NCI-H1417 treated with DMSO at 0.1 percent for 48 hours (cell line): ENCODE measurements around the gene DMPK.
"Not testable (repeated sequence)": the region's sequence is repeated elsewhere in the genome, so short reads cannot be mapped to it uniquely, and the experiment has no call there.

ENCODE experiments used
- DNase-seq: peaks from one replicate; lab custom pipeline; 2025; lab: John Stamatoyannopoulos, UW

Gene DMPK

DNA sequence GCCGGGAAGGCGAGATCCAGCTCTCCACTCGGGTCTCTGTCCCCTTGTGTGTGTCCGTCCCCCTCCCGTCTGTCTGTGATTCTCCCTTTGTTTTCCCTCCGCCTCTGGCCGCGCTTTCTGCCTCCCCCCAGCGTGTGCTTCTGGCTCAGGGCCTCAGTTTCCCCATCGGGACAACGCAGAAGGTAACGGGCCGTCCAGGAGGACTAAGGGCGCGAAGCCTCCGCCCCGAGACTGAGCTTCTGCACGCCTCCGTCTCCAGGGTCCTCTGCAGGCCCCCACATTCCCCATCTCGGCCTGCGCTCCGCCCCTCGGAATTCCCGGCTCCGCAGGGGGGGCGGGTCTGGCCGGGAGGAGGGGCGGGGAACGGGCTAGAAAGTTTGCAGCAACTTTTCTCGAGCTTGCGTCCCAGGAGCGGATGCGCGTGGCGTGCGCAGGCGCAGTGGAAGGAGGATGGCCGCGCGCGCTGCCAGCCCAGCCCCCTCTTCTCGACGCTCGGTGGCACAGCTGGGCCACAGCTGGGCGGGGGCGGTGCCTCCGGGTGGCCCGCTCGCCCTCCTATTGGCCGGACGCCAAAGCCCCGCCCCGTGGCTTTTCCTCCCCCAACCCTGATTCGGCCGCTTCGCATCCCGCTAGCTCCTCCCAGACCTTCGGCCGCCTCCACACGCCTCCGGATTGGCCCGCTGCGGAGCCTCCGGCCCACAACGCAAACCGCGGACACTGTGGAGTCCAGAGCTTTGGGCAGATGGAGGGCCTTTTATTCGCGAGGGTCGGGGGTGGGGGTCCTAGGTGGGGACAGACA, 13.1 kb downstream of the DMPK start, which contains the start of gene SIX5:
TSS of gene SIX5 (minus strand) at position 269 of the 799 bp plus-strand sequence. CDS start 408 bp downstream, outside the sequence.
- peak; percentile 69 for DNase-seq

GRCh38 chr19:45768655-45768983, 13.7 kb downstream of the DMPK start:
- no peak for DNase-seq

DNA sequence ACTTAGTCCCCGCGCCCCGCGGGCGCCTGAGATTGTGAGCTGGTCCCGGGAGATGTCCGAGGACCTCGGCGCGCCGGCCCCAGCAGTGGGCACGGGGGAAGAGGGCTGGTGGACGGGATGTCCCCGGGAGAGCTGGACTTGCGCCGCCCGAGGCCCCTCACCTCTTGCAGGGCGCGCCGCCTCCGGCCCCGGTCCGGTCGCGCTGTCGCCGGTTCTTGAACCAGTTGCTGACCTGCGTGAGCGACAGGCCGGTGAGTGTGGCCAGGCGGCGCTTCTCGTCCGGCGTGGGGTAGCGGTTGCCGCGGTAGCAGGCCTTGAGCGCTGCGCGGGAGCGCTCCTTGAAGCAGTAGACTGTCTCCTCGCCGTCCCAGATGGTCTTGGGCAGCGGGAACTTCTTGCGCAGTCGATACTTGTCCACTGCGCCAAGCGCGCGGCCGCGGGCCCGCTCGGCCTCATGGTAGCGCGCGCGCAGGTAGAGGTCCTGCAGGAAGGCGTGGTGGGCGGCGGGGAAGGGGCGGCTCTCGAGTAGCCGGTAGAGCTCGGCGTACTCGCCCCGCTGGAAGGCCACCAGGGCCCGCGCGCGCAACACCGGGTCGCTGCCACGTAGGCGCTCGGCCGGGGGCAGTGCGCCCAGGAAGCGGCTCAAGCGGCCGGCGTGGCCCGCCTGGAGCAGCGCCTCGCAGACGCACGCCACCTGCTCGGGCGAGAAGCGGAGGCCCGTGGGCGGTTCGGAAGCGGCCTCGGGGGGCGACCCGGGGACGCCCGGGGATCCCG, 14.2 kb downstream of the DMPK start:
- DNase-seq: no peak

DNA sequence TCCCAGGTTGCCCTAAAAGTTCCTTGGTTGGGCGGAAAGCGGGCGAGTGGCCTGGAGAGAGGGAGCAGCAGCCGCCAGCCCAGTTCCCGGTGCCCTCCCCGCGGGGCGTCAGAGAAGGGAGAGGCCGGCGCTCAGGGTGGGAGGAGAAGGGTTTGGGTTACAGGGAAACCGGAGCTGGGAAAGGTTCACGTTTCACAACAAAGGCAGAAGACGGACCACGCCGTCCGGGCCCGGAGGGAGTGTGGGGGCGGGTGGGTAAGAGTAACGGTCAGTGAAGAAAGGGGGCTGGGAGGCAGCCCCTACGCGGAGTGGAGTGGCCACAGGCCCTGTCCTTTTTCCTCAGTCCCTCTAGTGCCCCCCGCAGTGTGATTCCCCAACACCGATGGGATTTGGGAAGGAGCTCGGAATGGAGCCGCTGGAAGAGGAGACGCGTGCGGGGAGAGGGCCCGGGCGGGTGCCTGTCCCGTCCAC, 14.8 kb downstream of the DMPK start:
- DNase-seq: no peak

GRCh38 chr19:45766869-45767346, 15.4 kb downstream of the DMPK start:
- no peak for DNase-seq

GRCh38 chr19:45766296-45766868, 15.9 kb downstream of the DMPK start:
- no peak for DNase-seq

DNA sequence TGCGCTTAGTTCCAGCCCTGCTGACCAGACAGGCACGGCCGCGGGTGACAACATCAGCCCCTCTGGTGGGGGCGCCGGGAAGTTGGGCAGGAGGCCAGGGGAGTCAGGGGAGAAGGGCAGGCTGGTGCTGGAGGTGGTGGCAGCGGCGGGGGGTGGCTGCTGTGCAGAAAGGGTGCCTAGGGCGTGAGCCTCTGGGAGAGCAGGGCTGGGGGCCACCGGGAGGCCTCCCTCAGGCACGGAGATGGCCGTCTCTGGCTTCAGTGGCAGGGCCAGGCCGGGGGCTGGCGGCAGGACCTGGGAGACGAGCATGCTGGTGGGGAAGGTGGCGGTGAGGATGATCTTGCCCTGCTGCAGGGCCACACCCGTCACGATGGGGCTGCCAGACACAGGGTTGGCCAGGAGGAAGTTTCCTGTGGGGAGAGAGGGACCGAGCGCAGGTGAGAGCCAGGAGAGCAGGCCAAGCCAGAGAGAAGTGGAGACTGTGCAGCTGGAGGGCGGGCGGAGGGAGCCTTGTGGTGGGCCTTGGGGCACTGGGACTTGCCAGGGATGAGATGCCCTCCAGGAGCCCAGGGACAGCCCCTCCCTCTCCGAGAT, 16.5 kb downstream of the DMPK start:
- no peak for DNase-seq

DNA sequence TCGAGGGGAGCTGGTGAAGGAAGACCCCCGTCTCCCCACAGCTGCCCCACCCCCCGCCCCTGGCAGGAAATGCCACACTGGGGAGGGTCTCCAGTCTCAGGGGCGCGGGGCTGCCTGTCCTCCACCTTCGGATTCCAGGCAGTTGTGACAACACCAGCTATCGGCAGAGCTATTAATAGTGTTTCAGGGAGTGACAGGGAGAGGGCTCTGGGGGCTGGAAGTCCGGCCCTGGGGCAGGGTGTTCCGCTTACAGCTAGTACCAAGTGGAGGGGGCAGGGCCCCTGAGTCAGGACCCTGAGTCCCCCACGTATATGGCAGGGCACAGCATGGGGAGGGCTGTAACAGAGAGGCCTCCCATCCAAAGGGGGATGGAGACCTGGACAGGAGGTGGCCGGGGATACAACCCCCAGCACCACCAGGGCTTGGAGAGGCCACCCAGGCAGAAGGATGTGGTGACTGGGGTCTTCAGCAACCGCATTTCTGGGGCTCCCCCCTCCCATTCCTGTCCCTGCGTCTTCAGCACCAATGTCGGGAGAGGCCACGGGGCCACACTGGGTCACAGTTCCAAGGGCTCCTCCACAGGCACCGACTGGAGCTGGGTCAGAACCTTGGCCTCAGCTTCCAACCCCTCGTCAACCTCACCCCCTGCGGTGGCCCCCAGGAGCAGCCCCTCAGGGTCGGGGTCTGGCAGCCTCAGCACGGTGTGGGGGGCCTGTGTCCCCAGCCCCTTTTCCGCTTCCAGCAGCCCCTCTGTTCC, 17.2 kb downstream of the DMPK start:
- DNase-seq: no peak

GRCh38 chr19:45764475-45764874, 17.8 kb downstream of the DMPK start:
- no peak for DNase-seq

GRCh38 chr19:45763691-45764294, 18.5 kb downstream of the DMPK start:
- DNase-seq: no peak

- DNase-seq: no peak
These were observed 19.2 kb downstream of the DMPK start for GRCh38 chr19:45762870-45763631.

- DNase-seq: no peak
These were observed 20.6 kb downstream of the DMPK start for GRCh38 chr19:45761714-45762113.

GRCh38 chr19:45758921-45759320, 23.4 kb downstream of the DMPK start:
- no peak for DNase-seq

DNA sequence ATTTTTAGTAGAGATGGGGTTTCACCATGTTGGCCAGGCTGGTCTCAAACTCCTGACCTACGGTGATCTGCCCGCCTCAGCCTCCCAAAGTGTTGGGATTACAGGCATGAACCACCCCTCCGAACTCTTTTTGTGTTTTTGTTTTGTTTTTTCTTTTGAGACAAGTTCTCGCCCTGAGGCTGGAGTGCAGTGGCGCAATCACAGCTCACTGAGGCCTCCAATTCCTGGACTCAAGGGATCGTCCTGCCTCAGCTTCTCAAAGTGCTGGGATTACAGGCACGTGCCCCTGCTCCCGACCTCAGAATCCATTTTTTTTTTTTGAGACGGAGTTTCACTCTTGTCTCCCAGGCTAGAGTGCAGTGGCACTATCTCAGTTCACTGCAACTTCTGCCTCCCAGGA, 24.6 kb downstream of the DMPK start:
- no peak for DNase-seq

- no peak for DNase-seq
These were observed 28.0 kb downstream of the DMPK start for GRCh38 chr19:45754323-45754722.

GRCh38 chr19:45753548-45753947, 28.7 kb downstream of the DMPK start:
- no peak for DNase-seq

DNA sequence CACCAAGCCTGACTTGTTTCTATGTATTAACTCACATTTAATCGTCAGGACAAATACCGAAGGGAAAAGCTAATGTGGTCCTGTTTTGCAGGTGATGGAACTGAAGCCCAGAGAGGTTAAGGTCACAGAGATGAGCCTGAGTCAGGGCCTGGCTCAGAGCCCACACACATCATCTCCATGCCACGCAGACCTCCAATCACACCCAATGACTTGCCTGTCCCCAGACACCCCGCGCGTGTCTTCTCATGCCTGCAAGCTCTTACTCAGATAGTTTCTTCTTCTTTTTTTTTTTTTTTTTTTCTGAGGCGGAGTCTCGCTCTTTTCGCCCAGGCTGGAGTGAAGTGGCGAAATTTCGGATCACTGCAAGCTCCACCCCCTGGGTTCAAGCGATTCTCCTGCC, 29.7 kb downstream of the DMPK start:
- no peak for DNase-seq

GRCh38 chr19:45751483-45751882, 30.8 kb downstream of the DMPK start:
- DNase-seq: not testable (repeated sequence)

DNA sequence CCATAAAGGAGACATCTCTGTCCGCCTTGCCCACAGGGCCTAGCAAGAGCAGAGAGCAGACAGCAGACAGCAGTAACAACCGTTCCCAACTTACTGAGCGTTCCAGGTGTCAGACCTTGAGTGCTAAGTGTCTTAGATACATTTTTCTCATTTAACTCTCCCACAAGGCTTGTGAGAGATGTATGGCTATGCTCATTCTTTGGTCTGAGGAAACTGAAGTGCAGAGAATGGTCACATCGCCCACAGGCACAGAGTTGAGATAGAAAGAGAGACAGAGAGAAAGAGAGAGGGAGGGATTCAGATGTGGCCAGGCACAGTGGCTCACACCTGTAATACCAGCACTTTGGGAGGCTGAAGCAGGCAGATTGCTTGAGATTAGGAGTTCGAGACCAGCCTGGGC, 34.8 kb downstream of the DMPK start:
- DNase-seq: no peak

DNA sequence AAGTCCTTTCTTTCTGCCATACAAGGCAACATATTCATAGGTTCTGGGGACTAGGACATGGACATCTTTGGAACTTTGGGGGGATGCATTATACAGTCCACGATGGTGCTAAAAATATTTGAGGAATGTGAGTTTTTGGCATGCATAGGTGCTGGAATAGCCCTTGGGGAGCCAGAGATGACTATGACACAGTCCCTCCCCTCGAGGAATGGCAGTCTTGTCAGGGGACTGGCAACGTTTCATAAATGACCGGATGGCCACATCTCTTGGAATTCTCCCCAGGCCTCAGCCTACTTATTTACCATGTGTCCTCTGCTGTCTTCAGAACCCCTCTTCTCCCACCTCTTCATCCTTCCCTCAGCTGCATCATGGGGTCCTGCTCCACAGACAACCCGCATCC, 35.4 kb downstream of the DMPK start:
- DNase-seq: no peak
